ENCODE data around the gene PSMD5. TPM values are rescaled to one million over a fixed set of nuclear protein-coding genes. Genes with fewer than 3 reads are reported as not detected.

PSMD5 gene
- polyA plus RNA-seq, 3 donors = 14.8 to 25.9 (median 15.8) TPM

DNA sequence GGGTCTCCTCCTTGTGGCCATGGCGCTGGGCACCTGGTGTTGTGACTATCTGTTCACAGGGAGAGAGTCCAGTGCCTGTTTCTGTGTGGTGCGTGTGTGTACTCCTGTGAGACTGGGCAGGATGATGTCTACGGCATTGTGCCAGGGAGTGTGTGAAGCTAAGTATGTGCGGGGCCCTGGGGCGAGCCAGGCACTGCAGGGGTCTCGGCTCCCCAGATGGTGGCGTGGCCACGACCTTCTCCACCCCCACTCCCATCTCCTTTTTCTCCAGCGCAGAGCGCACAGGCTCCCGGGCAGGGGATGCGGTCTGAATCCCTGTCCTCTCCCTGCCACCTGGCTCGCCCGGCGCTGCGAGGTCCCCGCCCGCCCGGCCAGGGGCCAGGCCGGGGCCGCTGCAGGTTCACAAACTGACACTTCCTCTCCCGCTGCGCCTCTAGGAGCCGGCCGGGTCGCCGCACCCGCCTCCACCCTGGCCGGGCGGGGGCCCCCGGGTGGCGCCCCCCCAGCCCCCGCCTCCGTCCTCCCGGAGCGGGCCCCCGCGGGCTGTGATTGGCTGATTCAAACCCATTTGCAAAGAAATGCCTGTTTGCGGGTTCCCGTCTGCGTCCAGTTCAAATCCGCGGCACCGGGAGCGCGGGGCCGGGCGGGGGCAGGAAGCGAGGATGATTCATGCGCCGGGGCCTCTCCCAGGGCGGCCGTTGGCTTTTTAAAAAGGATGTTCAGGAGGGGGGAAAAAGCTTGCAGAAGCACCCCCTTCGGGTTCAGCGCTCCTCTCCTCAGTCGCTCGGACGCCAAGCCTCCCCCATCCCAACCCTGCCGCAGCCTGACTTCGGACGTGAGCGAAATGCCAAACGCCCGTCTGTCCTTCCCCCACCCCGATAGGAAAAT is 33.5 kb upstream of the PSMD5 start:
- WGBS, 3 donors = 3 to 4% (median 3%) methylated on average over 51 to 65 of the region's 65 CpGs
- no peak overlapping the region for H3K27ac ChIP-seq (ENCODE audit: low read depth, low read length)

DNA sequence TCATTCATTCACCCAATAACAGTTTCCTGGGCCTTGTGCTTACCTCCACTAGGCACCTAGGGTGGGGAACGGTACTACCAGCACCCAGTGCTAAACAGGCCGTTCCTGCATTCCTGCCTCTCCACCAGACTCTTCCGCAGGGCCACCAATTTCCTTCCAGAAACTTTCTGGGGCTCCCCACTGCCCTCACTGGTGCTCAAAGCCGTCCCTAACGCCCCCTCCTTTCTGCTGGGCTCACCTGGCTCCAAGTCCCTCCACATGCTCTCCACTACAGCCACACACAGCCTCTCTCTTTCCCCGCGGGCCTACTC is 32.9 kb upstream of the PSMD5 start:
- 45 to 59% (median 50%) methylated on average over 7 of the region's 7 CpGs for WGBS, 3 donors
- H3K27ac ChIP-seq (ENCODE audit: low read depth, low read length) = no peak overlapping the region

DNA sequence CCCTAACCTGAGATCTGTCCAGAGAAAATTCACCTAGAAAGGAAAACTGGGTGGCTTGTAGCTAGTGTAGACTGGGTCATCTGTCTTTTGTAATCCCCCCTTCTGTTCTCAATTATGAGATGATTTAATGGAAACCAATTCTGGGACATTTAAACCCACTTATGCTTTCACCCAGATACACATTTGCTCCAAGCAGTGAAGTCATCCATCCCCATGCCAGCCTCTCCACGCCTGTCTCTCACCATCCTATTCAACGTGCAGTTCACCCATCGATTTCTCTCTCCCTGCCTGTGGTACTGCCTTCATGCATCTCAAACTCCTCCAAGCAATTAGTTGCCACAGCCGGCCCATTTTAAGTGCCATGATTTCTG is 32.5 kb upstream of the PSMD5 start:
- H3K27ac ChIP-seq (ENCODE audit: low read depth, low read length) = no peak overlapping the region
- 77 to 93% (median 79%) methylated on average over 4 of the region's 4 CpGs for WGBS, 3 donors

DNA sequence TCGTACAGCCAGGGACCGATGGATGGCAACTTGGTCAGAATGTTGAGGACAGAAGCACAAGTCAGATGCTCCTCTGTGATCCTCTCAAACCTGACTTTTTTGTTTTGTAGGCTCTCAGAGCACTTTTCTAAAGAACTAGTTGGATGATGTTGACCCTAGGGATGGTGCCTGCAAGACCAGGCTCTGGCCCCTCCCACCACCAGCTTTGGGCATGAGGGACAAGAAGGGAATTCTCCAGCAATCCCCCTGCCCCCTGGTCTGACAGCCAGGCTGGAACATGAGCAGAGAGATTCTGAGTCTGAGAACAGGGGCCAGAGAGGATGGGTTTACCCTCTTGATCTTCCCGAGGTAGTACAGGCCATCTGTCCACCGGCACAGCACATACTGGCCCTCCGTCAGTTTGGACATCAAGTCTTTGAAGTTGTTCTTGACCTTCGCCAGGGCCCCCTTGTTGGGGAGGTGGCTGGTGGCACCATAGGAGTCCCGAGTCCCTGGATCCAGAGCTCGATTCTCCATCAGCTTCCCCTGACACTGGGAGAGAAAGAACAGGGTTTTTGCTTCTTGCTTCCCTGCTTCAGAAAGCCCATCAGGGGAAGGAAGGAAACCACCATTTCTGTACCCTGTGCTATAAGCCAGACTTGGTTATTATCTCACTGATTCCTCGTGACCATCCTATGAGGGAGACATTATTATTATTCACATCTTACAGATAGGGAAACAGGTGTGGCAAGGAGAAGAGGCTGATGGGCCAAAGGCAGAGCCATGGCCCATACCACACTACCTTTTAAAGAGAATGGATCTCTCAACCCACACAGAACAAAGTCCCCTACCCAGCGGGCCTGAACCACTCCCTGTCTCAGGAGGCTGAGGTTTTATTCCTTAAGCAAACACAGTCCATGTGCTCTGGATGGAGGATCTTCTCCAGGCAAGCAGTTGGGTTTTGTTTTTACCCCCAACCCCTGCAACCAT is 31.8 kb upstream of the PSMD5 start:
- WGBS, 3 donors = 92 to 94% (median 93%) methylated on average over 10 of the region's 10 CpGs
- no peak overlapping the region for H3K27ac ChIP-seq (ENCODE audit: low read depth, low read length)

DNA sequence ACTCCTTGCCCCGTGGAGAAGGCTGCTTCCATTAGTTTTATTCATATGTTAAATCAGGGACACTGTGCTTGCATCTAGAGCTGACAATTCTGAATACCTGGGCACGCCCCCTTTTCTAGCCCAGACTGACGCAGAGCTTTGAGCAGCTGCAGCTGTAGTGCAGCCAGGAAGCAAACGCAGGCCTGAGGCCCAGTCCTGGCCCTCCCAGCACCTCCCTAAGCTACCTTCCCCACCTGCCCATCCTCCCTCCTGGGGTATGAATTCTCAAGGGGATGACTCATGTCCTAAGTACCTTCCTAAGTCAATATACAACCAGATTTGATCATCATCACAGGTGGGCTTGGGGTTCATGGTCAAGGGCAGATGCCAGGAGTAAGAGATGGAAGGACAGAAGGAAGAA is 30.8 kb upstream of the PSMD5 start:
- 81 to 89% (median 84%) methylated on average over 4 of the region's 4 CpGs for WGBS, 3 donors
- H3K27ac ChIP-seq (ENCODE audit: low read depth, low read length) = no peak overlapping the region

DNA sequence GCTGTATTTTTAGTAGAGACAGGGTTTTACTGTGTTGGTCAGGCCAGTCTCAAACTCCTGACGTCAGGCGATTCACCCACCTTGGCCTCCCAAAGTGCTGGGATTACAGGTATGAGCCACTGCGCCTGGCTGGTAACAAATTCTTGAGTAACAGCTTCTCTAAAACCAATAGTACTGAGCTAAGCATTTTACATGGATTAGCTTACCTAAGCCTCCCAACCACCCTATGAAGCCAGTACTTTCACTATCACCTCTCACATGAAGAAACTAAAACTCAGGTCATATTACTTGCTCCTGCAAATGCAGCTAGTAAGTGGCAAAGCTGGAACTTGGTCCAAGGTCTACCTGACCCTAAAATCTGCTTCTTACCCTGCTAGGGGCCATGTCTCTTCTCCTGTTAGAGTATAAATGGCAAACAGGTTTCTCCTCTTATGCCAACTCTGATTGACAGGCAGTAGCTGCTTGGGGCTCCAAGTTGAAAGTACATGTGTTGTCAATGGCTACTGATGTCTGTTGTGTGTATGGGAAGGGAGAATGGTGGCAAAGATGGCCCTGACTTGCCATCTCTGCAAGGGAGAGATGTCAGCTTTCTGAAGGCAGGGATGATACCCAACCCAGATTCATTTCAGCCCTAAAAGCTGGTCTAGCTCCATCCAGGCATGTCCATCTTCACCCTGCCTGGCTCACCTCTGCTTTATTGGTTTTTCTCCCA is 30.2 kb upstream of the PSMD5 start:
- 94 to 97% (median 96%) methylated on average over 3 of the region's 3 CpGs for WGBS, 3 donors
- no peak overlapping the region for H3K27ac ChIP-seq (ENCODE audit: low read depth, low read length)

DNA sequence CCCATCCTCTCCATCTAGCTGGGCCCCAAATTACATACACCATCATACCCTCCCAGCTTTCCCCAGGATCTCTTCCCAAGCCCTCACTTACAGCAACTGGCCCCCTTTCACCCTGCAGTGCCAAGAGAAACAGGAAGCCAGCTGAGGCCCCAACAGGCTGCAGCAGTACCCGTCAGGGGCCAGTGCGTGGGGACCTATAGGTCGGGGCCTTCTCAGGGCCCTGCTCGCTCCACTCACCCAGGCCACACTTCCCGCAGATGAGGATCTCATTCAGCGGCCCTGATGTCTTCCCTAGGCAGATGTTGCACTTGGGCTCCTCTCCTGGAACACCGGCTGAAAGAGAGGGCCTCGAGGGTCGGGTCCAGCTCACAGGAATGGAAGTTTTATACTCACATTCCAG is 27.5 kb upstream of the PSMD5 start:
- 69 to 88% (median 71%) methylated on average over 9 of the region's 9 CpGs for WGBS, 3 donors
- no peak overlapping the region for H3K27ac ChIP-seq (ENCODE audit: low read depth, low read length)

DNA sequence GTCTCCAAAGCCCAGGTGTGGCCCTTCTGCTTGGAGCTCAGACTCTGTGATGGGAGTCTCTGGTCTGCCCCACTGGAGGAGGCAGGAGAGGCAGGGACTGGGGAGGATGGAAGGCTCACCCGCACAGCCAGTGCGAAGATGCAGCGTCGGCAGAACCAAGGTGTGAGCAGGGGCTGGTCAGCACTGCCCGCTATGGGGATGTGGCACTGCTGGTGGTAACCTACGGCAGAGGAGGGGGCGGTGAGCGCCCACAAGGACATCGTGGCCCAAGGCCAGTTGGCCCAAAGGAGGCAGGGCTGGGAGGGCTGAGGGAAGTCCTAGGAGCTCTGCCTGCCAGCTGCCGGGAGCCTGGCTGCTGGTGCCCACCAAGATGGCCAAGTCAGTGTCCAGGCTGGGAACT is 27.0 kb upstream of the PSMD5 start:
- no peak overlapping the region for H3K27ac ChIP-seq (ENCODE audit: low read depth, low read length)
- 82 to 92% (median 89%) methylated on average over 10 of the region's 10 CpGs for WGBS, 3 donors

DNA sequence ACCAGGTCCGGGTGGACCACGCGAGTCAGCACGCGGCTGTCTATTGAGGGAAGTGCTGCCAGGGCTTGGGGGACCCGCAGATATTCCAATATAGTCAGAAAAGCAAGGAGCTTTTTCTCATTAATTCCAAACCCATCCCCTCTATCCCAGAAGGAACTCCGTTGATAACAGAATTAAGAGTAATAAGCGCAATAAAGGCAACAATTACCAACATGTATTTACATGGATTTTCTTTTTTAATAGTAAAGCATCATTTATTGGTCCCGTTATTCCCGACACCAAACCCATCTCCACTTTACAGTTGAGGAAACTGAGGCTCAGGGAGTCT is 26.6 kb upstream of the PSMD5 start:
- H3K27ac ChIP-seq (ENCODE audit: low read depth, low read length) = no peak overlapping the region
- WGBS, 3 donors = 29 to 37% (median 33%) methylated on average over 10 of the region's 10 CpGs

DNA sequence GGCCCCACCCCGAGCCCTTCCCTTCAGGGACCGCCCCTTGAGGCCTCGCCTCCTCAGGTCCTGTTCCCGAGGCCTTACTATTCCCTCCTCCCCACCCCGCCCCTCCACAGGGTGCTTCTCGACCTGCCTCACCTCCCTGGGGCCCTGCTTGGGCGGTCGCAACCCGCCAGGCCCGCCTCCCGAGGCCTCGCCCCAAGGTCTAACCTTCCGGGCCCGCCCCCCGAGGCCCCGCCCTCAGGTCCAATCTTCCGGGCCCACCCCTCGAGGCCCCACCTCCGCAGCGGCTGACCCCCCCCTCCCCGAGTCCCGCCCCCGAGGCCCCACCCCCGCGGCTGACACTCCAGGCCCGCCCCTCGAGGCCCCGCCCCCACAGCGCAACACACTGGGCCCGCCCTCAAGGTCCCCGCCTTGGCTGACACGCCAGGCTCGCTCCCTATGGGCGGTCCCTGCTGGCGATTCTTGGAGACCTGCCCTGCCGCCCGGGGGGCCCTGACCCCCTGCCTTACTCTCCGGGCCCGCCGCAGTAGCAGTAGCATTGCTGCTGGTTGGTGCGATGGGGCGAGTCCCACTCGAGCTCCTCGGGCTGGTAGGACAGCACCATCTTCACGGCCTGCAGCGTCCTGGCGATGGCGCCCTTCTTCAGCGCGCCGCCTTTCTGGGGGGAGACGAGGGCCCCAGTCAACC is 26.1 kb upstream of the PSMD5 start:
- 4 to 10% (median 5%) methylated on average over 36 to 51 of the region's 52 CpGs for WGBS, 3 donors
- H3K27ac ChIP-seq (ENCODE audit: low read depth, low read length) = no peak overlapping the region

DNA sequence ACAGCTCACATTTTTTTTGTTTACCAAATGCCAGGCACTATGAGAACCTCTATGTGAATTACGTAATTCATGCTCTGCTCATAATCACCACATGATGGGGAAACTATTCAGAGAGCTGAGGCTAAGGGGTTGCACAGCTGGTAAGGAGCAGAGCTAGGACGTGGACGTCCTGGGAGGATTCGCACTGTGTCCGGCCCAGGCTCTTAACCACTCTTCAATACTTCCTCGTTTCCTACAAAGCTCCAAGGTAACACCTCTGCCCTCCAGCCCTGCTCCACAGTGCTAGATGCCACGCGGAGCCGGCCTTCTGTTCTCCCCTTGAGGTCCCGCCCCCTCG is 25.6 kb upstream of the PSMD5 start:
- WGBS, 3 donors = 8 to 30% (median 22%) methylated on average over 11 of the region's 11 CpGs
- no peak overlapping the region for H3K27ac ChIP-seq (ENCODE audit: low read depth, low read length)

DNA sequence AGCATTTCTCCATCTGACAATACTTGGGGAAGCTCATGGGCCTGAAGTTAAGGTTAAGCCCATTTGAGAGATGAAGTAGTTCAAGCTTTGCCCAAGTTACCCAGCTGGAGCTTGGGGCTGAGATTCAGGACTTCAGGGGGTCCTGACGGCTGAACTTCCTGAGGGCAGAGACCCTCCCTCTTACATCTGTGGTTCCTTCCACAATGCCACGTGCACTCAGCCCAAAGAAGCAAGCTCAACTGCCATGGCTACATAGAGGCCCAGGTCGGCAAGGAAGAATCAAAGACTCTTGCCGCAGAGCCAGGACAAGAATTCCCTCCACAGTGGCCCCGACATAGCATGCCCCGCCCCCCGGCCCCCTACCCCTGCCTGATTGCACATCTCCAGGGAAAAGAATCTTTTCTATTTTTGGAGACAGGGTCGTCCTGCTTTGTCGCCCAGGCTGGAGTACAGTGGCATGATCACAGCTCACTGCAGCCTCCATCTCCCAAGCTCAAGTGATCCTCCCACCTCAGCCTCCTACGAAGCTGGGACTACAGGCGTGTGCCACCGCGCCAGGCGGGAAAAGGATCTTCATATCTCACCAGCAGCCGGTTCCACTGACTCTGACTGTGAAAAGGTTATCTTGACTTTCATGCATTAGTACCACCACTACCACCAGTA is 25.1 kb upstream of the PSMD5 start:
- no peak overlapping the region for H3K27ac ChIP-seq (ENCODE audit: low read depth, low read length)
- 85 to 90% (median 89%) methylated on average over 15 of the region's 15 CpGs for WGBS, 3 donors

DNA sequence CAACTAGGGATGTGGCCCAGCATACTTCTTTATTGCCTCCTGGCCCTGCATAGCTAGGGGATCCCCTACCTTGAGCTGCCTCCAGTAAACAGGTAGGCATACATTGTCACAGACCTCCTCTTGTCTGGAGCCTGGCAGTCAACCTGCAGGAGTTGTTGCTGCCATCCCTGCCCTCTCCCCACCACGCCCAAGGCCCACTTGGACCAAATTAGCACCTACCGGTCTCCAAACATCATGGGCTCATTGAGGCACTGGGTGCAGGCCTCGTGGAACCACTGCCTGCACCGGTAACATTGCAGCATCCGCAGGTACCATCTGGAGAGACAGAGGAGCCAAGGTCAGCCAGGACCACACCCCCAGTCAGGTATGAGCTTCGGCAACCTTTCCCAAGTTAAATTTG is 23.9 kb upstream of the PSMD5 start:
- H3K27ac ChIP-seq (ENCODE audit: low read depth, low read length) = no peak overlapping the region
- 91 to 95% (median 93%) methylated on average over 6 of the region's 6 CpGs for WGBS, 3 donors

DNA sequence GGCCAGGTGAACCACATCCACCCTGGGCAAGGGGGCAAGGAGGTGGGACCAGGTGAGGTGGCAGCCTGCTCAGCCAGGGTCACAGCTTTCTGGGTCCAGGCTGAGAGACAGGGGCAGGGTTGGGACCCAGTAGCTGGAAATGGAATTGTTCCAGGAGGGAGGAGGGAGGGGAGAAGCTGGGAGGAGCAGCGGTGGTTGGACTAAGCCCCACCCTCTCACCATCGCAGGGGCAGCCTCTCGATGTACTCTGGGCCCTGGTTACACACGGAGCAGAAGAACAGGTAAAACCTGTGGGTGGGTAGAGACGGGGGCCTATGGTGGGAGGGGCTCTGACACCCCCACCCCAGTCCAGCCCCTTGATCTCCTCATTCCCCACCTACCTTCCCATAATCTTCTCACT is 23.1 kb upstream of the PSMD5 start:
- WGBS, 3 donors = 58 to 82% (median 58%) methylated on average over 5 of the region's 5 CpGs
- H3K27ac ChIP-seq (ENCODE audit: low read depth, low read length) = no peak overlapping the region

DNA sequence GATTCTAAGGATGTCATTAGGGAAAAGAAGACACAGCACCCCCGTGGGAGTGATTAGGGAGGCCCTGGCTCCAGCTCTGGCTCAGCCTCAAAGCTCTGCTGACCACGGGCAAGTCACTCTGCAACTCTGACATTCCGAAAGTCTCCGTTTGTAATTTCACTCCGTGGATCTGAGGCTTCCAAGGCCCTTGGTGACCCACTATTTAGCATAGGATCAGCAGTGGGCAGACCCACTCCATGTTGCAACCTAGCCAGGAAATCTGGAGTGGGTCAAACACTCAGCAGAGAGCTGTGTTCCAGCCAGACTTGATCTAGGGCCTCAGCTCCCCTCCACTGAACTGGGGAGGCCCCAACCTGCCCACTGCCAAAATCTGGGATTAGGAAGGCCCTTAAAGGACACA is 22.5 kb upstream of the PSMD5 start:
- 50 to 73% (median 63%) methylated on average over 5 of the region's 5 CpGs for WGBS, 3 donors
- no peak overlapping the region for H3K27ac ChIP-seq (ENCODE audit: low read depth, low read length)

DNA sequence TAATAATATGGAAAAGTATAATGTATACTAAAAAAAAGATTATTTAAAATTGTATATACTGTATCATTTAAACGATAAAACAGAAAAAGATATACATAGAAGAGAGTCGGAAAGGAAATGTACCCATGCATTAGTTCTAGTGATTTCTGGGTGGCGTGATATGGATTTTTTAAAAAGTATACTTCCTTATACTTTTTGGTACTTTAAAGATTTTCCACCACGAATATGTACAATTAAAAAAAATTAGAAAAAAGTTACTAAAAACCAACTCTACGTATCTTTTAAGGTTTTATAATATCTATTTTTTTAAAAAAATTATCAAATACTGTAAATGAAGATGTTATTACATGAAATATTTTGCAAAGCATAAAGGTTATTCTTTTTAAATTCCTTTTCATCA is 22.0 kb upstream of the PSMD5 start:
- 92 to 97% (median 93%) methylated on average over 5 of the region's 5 CpGs for WGBS, 3 donors

DNA sequence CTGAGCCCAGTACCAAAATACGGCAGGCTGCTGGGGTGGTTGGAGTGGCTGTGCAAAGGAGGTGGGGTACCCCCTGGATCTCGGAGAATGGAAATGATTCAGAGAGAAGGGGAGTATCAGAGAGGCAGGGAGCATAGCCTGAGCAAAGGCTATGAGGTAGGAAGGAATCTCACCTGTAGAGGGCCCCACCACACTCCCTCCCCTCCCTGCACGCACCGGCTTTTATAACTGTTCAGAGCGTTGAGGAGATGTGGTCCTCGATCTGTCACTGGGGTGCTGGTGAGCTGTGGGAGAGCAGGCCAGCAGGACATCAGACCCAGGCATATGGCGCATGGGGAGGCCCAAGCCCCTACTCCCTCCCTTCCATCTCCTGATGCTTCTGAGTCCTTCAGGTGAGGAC is 21.1 kb upstream of the PSMD5 start:
- H3K27ac ChIP-seq (ENCODE audit: low read depth, low read length) = no peak overlapping the region
- WGBS, 3 donors = 90 to 93% (median 93%) methylated on average over 7 of the region's 7 CpGs

More for the DNA sequence above, 22.0 kb upstream of the PSMD5 start:
- H3K27ac ChIP-seq (ENCODE audit: low read depth, low read length) = no peak overlapping the region

DNA sequence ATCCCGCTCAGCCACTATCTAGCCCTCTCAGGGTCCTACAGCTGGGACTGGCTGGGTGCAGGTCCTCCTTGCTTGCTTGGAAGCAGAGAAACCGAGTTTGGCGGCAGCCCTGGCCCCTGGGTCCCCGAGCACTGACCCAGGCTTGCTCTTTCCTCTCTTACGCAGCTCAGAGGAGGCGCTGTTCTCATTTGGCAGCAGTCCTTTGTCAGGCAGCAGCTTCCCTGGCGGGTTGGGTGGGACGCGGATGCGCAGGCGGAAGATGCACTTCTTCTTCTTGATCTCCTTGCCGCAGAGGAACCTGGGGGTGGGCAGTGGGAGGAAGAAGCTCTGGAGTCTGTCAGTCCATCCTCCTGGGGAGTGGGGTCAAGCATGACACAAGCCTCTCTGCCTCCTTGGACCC is 19.7 kb upstream of the PSMD5 start:
- H3K27ac ChIP-seq (ENCODE audit: low read depth, low read length) = no peak overlapping the region
- WGBS, 3 donors = 93 to 96% (median 95%) methylated on average over 12 of the region's 12 CpGs

All from adipose tissue (tissue), 3 donors.